GM18511 (cell line): ENCODE results near the gene WNK2.

Source experiments
- ATAC-seq: cut with Tn5 transposase; IDR thresholded peaks from one replicate; pipeline ENCODE4 v1.9.1; 2021; ENCODE audit warnings: mild to moderate bottlenecking, moderate library complexity; ENCODE audit not compliant: unreplicated experiment

WNK2 gene

DNA sequence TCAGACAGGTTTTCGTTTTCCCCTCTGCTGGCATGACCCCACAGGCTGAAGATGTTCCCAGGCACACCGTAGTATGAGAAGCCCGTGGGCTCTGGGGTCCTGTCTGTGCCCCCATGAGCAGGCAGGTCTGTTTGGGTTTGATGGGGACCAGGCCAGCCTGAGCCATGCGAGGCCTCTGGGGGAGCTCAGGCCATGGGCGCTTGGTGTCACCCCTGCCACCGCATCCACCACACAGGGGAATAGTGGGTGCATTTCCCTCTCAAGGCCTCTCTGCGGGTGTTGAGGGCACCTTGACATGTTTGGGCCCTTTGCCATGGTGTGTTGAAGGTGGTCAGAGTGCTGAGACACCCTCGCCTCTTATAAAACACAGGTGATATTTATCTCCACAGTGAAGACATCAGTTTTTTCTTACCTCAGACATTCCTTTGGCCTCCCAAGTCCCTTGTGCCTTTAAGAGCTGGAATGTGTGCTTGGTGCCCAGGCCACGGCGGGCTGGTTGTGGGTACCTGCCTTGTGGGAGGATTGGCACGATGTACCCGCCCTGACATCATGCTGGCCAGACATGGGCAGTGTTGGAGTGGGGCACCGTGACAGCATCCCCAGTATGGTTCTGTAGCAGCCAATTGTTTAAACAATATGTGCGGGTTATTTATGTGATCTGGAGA lies 68.3 kb downstream of the WNK2 start:
- no peak for ATAC-seq

DNA sequence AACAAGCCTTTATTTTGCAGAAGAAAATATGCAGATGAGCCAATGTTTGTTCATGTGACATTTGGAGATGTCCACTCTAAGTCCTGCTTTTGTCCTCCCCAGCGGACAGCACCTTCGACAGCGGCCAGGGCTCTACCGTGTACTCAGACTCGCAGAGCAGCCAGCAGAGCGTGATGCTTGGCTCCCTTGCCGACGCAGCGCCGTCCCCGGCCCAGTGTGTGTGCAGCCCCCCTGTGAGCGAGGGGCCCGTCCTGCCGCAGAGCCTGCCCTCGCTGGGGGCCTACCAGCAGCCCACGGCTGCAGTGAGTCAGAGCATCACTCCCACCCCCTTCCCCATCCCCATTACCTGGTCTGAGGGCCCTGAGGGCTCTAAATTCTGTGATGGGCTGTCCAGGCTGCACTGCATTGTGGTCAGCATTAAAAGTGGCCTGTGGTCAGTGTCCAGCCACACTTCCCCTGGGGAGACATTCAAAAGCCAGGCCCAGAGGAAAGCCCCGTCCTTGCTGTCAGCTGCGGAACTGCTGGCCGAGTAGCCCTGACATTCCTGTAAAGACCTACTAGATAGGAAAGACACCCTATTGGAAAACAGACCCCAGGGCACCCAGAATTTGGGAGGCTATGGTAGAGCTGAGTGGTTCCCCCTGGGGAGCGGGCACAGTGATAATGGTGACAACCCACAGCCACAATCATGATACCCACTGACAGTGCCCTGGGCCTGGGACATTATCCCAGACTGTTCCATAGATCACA lies 69.0 kb downstream of the WNK2 start:
- ATAC-seq: no peak

DNA sequence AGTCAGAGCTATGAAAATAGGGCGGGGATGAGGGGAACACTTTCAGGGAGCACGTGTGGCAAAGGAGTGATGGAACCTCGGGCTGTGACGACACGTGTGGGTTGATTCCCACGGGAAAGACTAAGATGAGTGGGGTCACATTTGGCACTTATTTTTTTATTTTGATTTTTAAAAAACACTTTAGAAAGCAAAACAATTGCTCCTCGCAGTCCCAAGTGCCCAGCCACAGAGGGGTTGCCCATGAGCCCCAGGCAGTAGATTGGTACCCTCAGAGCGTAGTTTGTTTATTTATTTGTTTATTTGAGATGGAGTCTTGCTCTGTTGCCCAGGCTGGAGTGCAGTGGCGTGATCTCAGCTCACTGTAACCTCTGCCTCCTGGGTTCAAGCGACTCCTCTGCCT lies 69.7 kb downstream of the WNK2 start:
- ATAC-seq: no peak

DNA sequence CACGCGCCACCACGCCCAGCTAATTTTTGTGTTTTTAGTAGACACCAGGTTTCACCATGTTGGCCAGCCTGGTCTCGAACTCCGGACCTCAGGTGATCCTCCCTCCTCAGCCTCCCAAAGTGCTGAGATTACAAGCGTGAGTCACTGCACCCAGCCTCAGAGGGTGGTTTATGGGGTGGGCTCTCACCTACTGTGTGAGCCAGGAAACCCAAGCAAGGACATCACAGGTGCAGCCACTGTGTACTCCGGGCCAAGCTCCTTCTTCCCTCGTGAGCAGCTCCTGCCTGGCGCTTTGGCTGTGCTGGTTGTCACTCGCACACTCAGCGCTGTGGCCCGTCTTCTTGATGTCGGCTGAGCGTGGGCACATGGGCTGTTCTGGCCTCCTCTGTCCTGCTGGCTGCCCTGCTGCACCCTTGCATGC lies 70.1 kb downstream of the WNK2 start:
- ATAC-seq: no peak

DNA sequence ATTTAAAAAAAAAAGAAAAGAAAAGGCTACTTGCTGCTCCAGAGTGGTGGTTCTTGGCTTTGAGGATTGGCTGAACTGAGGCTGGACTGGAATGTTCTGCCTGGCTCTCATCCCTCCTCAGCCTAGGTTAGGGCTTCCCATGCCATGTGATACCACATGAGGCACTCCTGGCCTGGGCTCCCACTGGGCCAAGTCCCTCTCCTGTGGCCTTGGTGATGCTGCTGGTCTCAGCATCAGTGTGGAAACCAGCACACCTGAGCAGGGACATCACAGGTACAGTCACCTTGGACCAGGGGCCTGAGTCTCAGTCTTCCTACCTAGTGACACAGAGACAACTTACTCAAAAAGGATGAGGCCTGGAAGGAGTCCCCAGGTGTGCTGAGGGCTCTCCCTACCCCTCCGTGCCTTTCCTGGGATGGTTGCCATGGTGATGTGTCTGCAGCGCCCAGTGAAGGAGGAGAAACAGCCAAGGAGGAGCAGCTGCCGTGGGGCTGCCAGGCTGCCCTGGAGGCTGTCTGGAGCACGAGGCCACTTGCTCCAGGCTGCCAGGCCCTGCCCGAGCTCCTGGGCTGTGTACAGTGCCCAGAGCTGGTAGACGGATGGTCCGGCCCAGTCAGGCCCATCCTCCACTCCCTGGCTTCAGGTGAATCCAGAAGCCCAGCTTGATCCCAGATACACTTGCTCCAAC lies 71.0 kb downstream of the WNK2 start:
- no peak for ATAC-seq

DNA sequence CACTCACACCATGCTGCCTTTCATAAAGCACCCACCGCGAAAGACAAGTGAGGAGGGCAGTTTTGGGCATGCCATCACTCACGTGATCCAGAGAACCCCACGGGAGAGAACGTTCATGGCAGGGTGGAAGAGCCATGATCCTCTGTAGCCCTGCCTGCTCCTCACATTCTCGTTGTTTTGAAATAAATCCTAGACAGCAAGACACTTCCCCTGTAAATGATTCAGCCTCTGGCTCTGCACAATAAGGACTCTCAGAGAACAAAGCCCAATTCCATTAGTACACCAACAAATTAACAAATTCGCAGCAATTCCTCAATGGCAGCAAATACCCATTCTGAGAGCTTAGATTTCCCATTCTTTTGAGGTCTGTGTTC lies 71.5 kb downstream of the WNK2 start:
- ATAC-seq: no peak

DNA sequence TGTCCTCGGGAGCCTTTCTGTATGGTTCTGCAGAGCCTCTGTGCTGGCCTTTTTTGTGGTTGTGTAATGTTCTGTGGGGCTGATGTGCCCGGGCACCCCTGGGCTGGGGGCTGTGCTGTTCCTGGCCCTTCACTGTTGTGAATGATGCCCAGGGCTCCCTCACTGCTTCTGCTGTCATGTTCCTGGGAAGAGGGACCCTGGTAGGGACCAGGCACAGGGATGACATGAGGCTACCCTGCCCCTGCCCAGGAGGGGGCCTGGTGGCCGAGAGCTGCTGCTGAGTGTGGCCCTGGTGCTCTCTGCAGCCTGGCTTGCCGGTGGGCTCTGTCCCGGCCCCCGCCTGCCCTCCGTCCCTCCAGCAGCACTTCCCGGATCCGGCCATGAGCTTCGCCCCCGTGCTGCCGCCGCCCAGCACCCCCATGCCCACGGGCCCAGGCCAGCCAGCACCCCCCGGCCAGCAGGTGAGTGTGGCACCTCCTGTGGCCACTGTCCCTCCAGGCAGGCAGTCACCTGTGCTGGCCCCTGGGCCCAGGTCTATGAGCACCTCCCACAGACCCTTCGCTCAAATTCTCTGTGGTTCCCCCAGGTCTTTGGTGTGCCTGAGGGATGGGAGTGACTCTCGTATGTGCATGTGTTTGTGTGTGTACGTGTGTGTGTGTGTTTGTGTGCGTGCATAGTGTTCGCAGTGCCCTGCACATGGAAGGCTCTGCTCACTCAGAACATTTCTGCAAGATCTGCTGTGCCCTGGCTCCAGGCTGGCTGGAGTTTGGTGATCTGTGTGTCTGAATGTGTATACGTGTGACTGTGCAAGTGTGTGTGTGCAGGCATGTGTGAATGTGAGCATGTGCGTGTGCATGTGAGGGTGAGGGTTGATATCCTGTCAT lies 72.3 kb downstream of the WNK2 start:
- ATAC-seq: no peak

DNA sequence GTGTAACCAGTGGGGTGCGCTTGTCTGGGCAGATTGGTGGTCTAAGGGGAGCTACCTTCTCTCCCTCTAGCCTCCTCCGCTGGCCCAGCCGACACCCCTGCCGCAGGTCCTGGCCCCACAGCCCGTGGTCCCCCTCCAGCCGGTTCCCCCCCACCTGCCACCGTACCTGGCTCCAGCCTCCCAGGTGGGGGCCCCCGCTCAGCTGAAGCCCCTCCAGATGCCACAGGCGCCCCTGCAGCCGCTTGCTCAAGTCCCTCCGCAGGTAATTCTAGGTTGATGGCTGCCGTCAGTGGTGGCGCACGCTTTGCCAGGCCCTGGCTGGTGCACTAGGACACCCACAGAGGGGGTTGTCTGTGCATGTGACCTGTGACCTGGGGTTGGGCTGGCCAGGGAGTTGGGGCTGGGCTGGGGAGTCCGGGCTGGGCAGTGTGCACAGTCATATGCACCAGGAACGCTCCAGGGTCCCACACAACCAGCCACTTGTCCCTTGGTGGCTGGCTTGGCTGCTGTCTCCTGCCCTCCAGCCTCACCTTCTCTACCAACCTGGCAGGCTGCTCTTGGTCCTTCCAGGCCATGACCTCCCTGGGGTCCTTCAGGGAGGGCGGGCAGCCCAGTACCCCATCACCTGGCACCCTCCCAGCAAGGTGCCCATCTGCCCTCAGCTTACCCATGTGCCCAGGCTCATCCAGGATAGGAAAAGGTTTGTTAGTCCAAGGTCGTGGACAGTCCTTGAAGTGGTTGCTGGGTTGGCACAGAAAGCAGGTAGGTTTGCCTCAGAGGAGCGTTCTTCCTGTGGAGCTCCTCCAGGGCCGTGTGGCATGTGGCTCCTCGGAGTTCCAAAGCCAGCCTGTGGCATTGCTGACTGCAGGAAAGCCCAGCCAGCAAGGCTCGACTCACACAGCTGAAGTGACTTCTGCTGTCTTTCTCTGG lies 73.2 kb downstream of the WNK2 start:
- no peak for ATAC-seq

DNA sequence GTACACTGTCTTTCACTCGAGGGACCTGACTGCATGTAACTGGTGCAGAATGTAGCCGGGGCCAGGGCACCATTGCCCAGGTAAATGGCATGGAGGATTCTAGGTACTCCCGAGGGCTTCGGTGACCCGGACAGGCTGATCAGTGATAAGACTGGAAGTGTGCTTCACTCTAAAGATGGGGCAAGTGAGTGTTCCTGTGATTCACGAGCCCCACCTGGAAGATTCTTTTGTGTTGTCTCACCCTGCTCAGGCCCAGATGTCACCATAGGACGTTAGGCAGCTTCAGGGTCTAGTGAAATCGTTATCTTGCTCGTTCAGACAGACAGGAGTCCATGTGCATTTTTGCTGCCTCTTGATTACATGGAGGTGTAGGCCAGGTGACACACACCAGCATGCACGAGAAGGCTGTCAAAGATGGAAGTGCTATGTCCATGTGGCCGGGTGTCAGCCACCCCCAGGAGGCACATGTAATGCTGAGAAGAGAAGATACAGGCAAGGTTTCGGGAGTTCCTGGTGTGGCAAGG lies 73.9 kb downstream of the WNK2 start:
- no peak for ATAC-seq

DNA sequence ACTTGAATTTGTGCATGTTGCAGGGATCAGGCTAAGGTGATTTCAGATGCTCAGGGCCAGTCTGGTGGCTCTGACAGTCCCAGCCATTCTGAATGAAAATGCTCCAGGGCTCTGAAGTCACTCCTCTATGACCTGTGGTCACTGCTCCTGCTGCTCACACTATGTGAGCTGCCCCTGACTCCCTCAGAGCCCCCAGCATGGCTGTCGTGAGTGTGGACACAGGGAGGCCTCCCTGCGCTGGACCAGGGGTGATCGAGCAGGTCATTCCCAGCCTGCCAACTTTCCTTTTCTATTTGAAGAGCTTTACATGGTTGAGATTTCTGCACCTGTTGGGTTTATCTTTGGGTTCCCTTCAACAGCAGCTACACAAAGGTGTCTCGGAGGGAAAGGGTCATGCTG lies 74.5 kb downstream of the WNK2 start:
- no peak for ATAC-seq

DNA sequence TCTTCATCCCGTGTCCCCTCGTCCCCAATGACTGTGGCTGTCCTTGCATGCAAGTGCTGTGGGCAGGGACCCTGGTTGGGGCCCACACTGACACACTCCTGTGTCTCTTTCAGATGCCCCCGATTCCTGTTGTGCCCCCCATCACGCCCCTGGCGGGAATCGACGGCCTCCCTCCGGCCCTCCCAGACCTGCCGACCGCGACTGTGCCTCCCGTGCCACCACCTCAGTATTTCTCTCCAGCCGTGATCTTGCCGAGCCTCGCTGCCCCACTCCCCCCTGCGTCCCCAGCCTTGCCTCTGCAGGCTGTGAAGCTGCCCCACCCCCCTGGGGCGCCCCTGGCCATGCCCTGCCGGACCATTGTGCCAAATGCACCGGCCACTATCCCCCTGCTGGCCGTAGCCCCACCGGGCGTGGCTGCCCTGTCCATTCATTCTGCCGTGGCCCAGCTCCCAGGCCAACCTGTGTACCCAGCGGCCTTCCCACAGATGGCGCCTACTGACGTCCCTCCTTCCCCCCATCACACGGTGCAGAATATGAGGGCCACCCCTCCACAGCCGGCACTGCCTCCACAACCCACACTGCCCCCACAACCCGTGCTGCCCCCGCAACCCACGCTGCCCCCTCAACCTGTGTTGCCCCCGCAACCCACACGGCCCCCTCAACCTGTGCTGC lies 75.0 kb downstream of the WNK2 start:
- no peak for ATAC-seq

DNA sequence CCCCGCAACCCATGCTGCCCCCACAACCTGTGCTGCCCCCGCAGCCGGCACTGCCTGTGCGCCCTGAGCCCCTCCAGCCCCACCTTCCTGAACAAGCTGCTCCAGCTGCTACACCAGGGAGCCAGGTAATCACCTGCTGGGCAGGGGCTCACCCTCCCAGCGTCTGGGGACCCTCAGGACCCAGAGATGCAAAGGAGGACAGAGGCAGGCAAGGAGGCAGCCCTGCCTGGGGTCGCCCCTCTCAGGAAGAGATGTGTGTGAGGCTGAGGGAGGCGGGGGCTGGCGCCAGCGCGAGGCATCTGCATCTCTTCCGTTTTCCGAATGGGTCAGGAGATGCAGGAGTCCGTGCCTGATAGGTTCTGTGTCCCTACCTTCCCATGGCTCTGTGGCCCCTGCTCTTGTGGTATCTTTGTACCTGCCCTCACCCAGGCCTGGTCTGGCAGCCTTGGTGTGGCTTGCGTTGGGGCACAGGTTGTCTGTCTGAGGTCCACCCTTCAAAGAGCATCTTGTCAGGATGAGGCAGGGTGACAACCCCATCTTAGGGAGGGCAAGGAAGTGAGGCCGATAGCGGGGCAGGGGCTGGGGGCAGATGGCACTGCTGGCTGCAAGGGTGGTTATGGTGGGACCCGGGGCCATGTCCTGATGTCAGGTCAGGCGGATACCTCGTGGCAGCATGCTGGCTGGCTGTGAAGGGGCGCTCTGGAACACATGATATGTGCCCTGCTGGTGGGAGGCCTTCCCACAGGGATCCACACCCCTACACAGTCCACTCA lies 75.7 kb downstream of the WNK2 start:
- no peak for ATAC-seq

DNA sequence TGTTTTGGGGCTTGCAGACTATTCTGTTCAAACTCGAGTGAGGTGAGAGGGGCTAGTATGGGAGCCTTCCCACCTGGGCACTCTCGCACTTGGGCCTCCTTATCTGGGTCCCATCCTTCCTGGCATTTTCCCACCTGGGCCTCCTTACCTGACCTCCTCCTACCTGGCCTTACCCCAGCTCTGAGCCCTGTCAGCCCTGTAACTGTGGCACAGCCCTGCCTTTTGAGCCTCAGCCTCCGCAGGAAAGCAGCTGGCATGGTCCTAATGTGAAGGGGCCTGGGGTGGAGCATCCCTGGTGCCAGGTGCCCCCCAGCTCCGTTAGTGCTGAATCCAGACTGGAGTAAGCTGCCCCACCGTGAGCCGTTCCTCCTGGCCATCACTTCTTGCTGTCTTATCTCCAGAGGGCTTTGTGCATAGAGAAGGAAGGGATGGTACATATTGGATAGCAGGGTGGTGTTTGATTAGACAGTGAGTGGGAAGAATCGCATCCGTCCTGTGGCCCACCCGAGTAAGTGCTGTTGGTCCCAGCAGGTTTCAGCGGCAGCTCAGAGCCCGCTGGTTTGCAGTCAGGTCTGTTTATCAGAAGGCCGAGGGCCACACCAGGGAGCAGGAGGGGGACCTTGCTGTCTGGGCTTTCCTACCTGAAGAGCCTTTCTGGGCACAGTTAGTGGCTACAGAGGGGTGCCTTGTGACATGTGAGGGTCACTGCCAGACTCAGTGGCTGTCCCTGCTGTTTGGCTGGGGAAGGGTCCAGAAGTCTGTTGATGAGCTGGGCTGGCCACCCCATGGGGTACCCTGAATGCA lies 76.5 kb downstream of the WNK2 start:
- no peak for ATAC-seq

DNA sequence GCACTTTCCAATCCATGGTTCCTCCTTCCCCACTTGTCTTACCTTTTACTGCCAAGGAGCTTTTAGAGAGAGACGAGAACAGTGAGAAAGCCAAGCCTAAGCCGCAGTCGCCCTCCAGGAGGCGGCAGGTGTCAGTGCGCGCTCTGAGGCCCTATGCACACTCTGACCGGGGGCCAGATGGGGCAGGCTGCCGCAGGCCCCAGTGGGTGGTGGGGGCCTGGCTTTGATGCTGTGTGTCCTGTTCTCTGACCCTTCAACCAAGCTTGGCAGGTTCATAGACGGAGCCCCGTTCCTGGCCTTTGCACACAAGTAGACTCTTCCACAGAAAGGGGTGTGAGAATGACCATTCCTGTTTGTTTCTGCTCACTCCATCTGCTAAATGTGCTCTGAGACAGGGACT lies 77.3 kb downstream of the WNK2 start:
- no peak for ATAC-seq

DNA sequence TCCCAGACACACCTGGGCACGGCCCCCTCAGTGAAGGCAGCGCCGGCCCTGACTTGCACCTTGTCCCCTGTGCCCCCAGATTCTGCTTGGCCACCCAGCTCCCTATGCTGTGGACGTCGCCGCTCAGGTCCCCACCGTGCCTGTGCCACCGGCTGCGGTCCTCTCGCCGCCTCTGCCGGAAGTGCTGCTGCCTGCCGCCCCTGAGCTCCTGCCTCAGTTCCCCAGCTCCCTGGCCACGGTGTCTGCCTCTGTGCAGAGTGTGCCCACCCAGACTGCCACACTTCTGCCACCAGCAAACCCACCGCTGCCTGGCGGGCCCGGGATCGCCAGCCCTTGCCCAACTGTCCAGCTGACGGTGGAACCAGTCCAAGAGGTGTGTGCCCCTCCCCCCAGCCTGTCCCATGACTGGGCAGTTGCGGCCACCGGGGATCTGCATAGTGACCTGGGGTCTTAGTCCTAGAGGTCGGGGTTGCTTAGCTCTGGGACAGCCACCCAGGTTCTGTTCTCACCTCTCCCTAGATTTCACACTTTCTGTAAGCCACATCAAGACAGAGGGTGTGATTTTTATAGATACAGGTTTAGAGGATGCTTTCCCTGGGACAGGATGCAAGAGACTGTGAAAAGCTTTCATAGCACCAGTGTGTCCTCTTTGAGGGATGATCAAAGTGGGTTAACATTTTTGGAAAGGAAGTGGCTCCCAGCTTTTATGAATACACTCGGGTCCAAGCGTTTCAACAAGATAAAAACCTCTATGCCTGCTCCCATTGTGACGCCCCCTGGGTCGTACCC lies 78.0 kb downstream of the WNK2 start:
- ATAC-seq: no peak

DNA sequence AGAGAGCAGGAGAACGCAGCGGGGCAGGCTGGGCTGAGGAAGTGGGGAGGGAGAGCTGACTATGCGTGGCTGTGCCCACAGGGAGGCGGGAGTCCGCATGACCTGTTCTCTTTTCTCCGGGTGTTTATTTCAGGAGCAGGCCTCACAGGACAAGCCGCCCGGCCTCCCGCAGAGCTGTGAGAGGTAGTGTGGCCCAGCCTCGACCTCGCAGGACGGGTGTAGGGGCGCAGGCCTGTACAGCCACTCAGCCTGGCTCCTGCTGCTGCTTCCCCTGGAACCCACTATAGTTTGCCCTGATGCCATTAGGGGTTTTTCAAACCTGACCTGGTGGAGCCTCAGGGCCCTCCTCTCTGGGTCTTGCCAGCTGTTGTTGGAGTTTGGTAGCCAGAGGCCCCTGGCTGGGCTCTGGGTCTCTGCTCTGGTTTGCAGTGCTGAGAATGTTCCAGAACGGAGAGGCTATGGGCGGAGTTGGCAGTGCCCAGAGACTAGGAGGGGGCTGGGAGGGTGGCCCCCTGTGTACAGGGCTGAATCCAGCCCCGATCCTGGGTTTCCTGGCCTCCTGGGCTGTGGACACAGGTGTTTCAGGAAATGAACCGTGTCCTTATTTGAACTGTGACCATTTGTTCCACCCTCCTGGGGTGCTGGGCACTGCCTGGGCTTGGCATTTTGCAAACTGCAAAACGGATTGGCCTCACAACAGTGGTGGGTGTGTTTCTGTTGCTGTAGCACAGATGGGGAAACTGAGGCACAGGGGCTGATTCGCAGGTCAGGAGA lies 78.8 kb downstream of the WNK2 start:
- no peak for ATAC-seq
